Mucosa of rectum (tissue), 2 donors: ENCODE results near the gene CDC73.

Experiments
- H3K27ac ChIP-seq, 2 donors: one replicate each; pipeline ENCODE4 v1.7.0; 2013; ENCODE audit warnings: inconsistent platforms in 2 of 2, low read depth in 2 of 2, low read length in 2 of 2
- H3K27me3 ChIP-seq, 2 donors: one replicate each; pipeline ENCODE4 v1.7.0; 2013; ENCODE audit warnings: low read length in 2 of 2; ENCODE audit not compliant: control insufficient read depth in 2 of 2, insufficient read depth in 2 of 2
- H3K36me3 ChIP-seq, 2 donors: one replicate each; pipeline ENCODE4 v1.7.0; 2013; ENCODE audit warnings: low read length in 2 of 2; ENCODE audit not compliant: control insufficient read depth in 2 of 2, insufficient read depth in 2 of 2
- H3K4me1 ChIP-seq, 2 donors: one replicate each; pipeline ENCODE4 v1.7.0; 2013; ENCODE audit warnings: low read length in 2 of 2, mild to moderate bottlenecking in 1 of 2; ENCODE audit not compliant: control insufficient read depth in 2 of 2, insufficient read depth in 2 of 2
- H3K4me3 ChIP-seq, 2 donors: one replicate each; pipeline ENCODE4 v1.7.0; 2013; ENCODE audit warnings: low read length in 2 of 2
- H3K9ac ChIP-seq, 2 donors: one replicate each; pipeline ENCODE4 v1.7.0; 2013; ENCODE audit warnings: low read length in 2 of 2, low read depth in 1 of 2, mild to moderate bottlenecking in 1 of 2
- H3K9me3 ChIP-seq, 2 donors: one replicate each; pipeline ENCODE4 v1.7.0; 2013; ENCODE audit warnings: low read length in 2 of 2; ENCODE audit not compliant: control insufficient read depth in 2 of 2
- donor health status: healthy.
- donor health status: Normal muscosa, but diverticular disease.

CDC73 gene

GRCh38 chr1:193241132-193241827, 119.4 kb downstream of the CDC73 start:
- H3K4me1 ChIP-seq = no peaks in the 10 kb centered on the region
- no peak overlapping the region for H3K27ac ChIP-seq
- peaks cover 4 to 9% of the 10 kb centered on the region in 2 donors for H3K36me3 ChIP-seq
- no peaks in the 10 kb centered on the region for H3K9me3 ChIP-seq
- H3K9ac ChIP-seq = no peak overlapping the region
- no peak overlapping the region for H3K4me3 ChIP-seq
- H3K27me3 ChIP-seq = no peaks in the 10 kb centered on the region

- H3K27ac ChIP-seq = no peak overlapping the region
- no peak overlapping the region for H3K9ac ChIP-seq
- H3K9me3 ChIP-seq = no peaks in the 10 kb centered on the region
- no peak overlapping the region for H3K4me3 ChIP-seq
- peaks cover 7 to 9% of the 10 kb centered on the region in 2 donors for H3K36me3 ChIP-seq
- H3K4me1 ChIP-seq = no peaks in the 10 kb centered on the region
- H3K27me3 ChIP-seq = no peaks in the 10 kb centered on the region
These were observed 120.2 kb downstream of the CDC73 start for GRCh38 chr1:193242000-193242399.

- Histone ChIP-seq H3K4me3 (no peak overlapping the region), H3K27ac (no peak overlapping the region), H3K36me3 (peaks cover 13 to 14% of the 10 kb centered on the region in 2 donors), H3K27me3 (no peaks in the 10 kb centered on the region), H3K4me1 (no peaks in the 10 kb centered on the region), H3K9ac (no peak overlapping the region), H3K9me3 (peaks cover 0 to 7% of the 10 kb centered on the region in 2 donors)
These were observed 127.4 kb downstream of the CDC73 start for GRCh38 chr1:193249187-193249586.

- Histone ChIP-seq H3K27ac (no peak overlapping the region), H3K4me3 (no peak overlapping the region), H3K9me3 (peaks cover 0 to 7% of the 10 kb centered on the region in 2 donors), H3K36me3 (peaks cover 10 to 14% of the 10 kb centered on the region in 2 donors), H3K4me1 (no peaks in the 10 kb centered on the region), H3K27me3 (no peaks in the 10 kb centered on the region), H3K9ac (no peak overlapping the region)
These were observed 130.1 kb downstream of the CDC73 start for GRCh38 chr1:193251950-193252349.

- Histone ChIP-seq H3K9me3 (no peaks in the 10 kb centered on the region), H3K4me1 (no peaks in the 10 kb centered on the region), H3K36me3 (peaks cover 0 to 5% of the 10 kb centered on the region in 2 donors), H3K4me3 (no peak overlapping the region), H3K27me3 (no peaks in the 10 kb centered on the region), H3K27ac (no peak overlapping the region), H3K9ac (no peak overlapping the region)
These were observed 134.2 kb downstream of the CDC73 start for GRCh38 chr1:193256019-193256418.

- Histone ChIP-seq H3K4me1 (no peaks in the 10 kb centered on the region), H3K27ac (no peak overlapping the region), H3K4me3 (no peak overlapping the region), H3K36me3 (peaks cover 0 to 5% of the 10 kb centered on the region in 2 donors), H3K9ac (no peak overlapping the region), H3K9me3 (no peaks in the 10 kb centered on the region), H3K27me3 (no peaks in the 10 kb centered on the region)
These were observed 137.8 kb downstream of the CDC73 start for GRCh38 chr1:193259636-193260035.

- H3K27me3 ChIP-seq = no peaks in the 10 kb centered on the region
- H3K9ac ChIP-seq = no peak overlapping the region
- no peak overlapping the region for H3K27ac ChIP-seq
- H3K4me1 ChIP-seq = no peaks in the 10 kb centered on the region
- no peaks in the 10 kb centered on the region for H3K9me3 ChIP-seq
- H3K4me3 ChIP-seq = no peak overlapping the region
- peaks cover 0 to 5% of the 10 kb centered on the region in 2 donors for H3K36me3 ChIP-seq
These were observed 138.4 kb downstream of the CDC73 start for GRCh38 chr1:193260056-193260745.

- H3K4me3 ChIP-seq = no peak overlapping the region
- no peaks in the 10 kb centered on the region for H3K9me3 ChIP-seq
- H3K4me1 ChIP-seq = no peaks in the 10 kb centered on the region
- no peak overlapping the region for H3K9ac ChIP-seq
- no peaks in the 10 kb centered on the region for H3K27me3 ChIP-seq
- H3K36me3 ChIP-seq = peaks cover 0 to 5% of the 10 kb centered on the region in 2 donors
- H3K27ac ChIP-seq = no peak overlapping the region
These were observed 139.1 kb downstream of the CDC73 start for GRCh38 chr1:193260896-193261295.

GRCh38 chr1:193262661-193263060, 140.8 kb downstream of the CDC73 start:
- Histone ChIP-seq H3K9me3 (no peaks in the 10 kb centered on the region), H3K4me1 (no peaks in the 10 kb centered on the region), H3K27me3 (no peaks in the 10 kb centered on the region), H3K27ac (no peak overlapping the region), H3K9ac (no peak overlapping the region), H3K36me3 (peaks cover 0 to 5% of the 10 kb centered on the region in 2 donors), H3K4me3 (no peak overlapping the region)

- H3K4me1 ChIP-seq = no peaks in the 10 kb centered on the region
- H3K4me3 ChIP-seq = no peak overlapping the region
- H3K27me3 ChIP-seq = no peaks in the 10 kb centered on the region
- H3K9me3 ChIP-seq = no peaks in the 10 kb centered on the region
- H3K36me3 ChIP-seq = no peaks in the 10 kb centered on the region
- no peak overlapping the region for H3K9ac ChIP-seq
- H3K27ac ChIP-seq = no peak overlapping the region
These were observed 142.7 kb downstream of the CDC73 start for GRCh38 chr1:193264313-193265065.
